Prostate gland (tissue), 2 donors: ENCODE measurements around the gene APOO.

Source experiments
- POLR2A ChIP-seq: fragments of 450-650 bp; IDR thresholded peaks from one replicate; pipeline ENCODE4 v1.6.1; 2016; ENCODE audit warnings: antibody characterized with exemption, mild to moderate bottlenecking
- POLR2AphosphoS5 ChIP-seq: sonication (generic); formaldehyde crosslinking; IDR thresholded peaks from one replicate; pipeline ENCODE4 v1.6.1; 2017; ENCODE audit warnings: antibody characterized with exemption
- TF ChIP-seq, protein P1 (sequence below), 4 experiments: fragments of 200-600 bp in 2 of 4; fragments of 450-650 bp in 2 of 4; sonication (generic) in 2 of 4; IDR thresholded peaks; 1 replicate in 3 of 4; 2 replicates in 1 of 4; pipeline ENCODE4 v1.5.1; 2016 to 2019; ENCODE audit warnings: antibody characterized with exemption in 4 of 4, mild to moderate bottlenecking in 2 of 4, moderate library complexity in 2 of 4

DNA sequence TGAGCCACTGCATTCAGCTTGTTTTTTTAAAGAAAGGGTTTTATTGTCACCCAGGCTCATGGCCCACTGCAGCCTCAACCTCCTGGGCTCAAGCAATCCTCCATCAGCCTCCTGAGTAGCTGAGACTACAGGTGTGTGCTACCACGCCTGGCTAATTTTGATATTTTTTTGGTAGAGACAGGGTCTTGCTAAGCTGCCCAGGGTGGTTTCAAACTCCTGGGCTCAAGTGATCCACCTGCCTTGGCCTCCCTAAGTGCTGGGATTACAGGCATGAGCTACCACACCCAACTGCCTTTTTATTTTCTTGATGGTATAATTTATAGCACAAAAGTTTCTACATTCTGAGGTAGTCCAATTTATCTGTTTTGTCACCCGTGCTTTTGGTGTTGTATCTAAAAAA lies 85.9 kb downstream of the APOO start:
- TF ChIP-seq POLR2AphosphoS5 (no peak), POLR2A (no peak)
- TF ChIP-seq, protein P1, sequence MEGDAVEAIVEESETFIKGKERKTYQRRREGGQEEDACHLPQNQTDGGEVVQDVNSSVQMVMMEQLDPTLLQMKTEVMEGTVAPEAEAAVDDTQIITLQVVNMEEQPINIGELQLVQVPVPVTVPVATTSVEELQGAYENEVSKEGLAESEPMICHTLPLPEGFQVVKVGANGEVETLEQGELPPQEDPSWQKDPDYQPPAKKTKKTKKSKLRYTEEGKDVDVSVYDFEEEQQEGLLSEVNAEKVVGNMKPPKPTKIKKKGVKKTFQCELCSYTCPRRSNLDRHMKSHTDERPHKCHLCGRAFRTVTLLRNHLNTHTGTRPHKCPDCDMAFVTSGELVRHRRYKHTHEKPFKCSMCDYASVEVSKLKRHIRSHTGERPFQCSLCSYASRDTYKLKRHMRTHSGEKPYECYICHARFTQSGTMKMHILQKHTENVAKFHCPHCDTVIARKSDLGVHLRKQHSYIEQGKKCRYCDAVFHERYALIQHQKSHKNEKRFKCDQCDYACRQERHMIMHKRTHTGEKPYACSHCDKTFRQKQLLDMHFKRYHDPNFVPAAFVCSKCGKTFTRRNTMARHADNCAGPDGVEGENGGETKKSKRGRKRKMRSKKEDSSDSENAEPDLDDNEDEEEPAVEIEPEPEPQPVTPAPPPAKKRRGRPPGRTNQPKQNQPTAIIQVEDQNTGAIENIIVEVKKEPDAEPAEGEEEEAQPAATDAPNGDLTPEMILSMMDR (IDR thresholded peaks at IDR 0.05), result no peak
